GM12872 (cell line): ENCODE data around the gene WDSUB1.

Source experiments
- CTCF ChIP-seq: IDR thresholded peaks from 3 replicates; pipeline ENCODE4 v1.5.1; 2011; ENCODE audit warnings: low read depth, mild to moderate bottlenecking, low read length, moderate library complexity; ENCODE audit not compliant: insufficient read depth

The WDSUB1 gene

GRCh38 chr2:159281002-159281401 lies 5.5 kb downstream of the WDSUB1 start:
- no peak for TF ChIP-seq CTCF

GRCh38 chr2:159279700-159280099 lies 6.8 kb downstream of the WDSUB1 start:
- TF ChIP-seq CTCF = no peak

GRCh38 chr2:159275111-159275510 lies 11.4 kb downstream of the WDSUB1 start:
- TF ChIP-seq CTCF = no peak

- no peak for TF ChIP-seq CTCF
Measured at GRCh38 chr2:159272156-159272555, 14.3 kb downstream of the WDSUB1 start.

- no peak for TF ChIP-seq CTCF
Measured at GRCh38 chr2:159270744-159271379, 15.6 kb downstream of the WDSUB1 start.

- no peak for TF ChIP-seq CTCF
Measured at GRCh38 chr2:159267921-159268320, 18.6 kb downstream of the WDSUB1 start.

GRCh38 chr2:159266554-159266953 lies 19.9 kb downstream of the WDSUB1 start:
- TF ChIP-seq CTCF = no peak
